Panc1 (cell line): ENCODE measurements around the gene TNNC2. TPM values are rescaled to one million over a fixed set of nuclear protein-coding genes. Genes with fewer than 3 reads are reported as not detected.
A peak's percentile ranks its signal among the peaks of the same experiment; 100 is the strongest.

ENCODE experiments used
- ATAC-seq: fragments of 200-7000 bp; cut with Tn5 transposase; 2 replicates; pipeline ENCODE4 v1.9.1; 2020; ENCODE audit warnings: mild to moderate bottlenecking, moderate library complexity
- BruUV-seq: library from RNA; stranded (reverse); fragments of 400-500 nt; replicated peaks from 2 replicates; lab custom pipeline; 2021; lab: Mats Ljungman, UMichigan
- CTCF ChIA-PET: fragments of 300-600 bp; sonication (Branson Sonifier 250); formaldehyde crosslinking; loops from one replicate; lab custom pipeline; 2022; ENCODE audit warnings: antibody characterized with exemption; lab: Charles Lee
- POLR2A ChIA-PET: fragments of 300-600 bp; sonication (Branson Sonifier 250); formaldehyde crosslinking; loops from one replicate; lab custom pipeline; 2022; ENCODE audit warnings: antibody characterized with exemption; lab: Charles Lee
- DNase-seq: peaks from one replicate; pipeline ENCODE4 v3.0.0-alpha.2; 2010; ENCODE audit warnings: low read depth, low spot score
- H3K27ac ChIP-seq: 2 replicates; pipeline ENCODE4 v1.5.1; 2011; ENCODE audit warnings: mild to moderate bottlenecking, low read length, inconsistent platforms
- H3K27me3 ChIP-seq: fragments of 200-500 bp; sonication (Bioruptor generic); 2 replicates; pipeline ENCODE4 v1.6.0; 2014; ENCODE audit warnings: low read length, inconsistent platforms; ENCODE audit not compliant: control insufficient read depth, insufficient read depth
- H3K36me3 ChIP-seq: fragments of 200-500 bp; sonication (Bioruptor generic); 2 replicates; pipeline ENCODE4 v1.5.1; 2014; ENCODE audit warnings: inconsistent platforms, mild to moderate bottlenecking, low read length, moderate library complexity; ENCODE audit not compliant: control insufficient read depth, insufficient read depth
- H3K4me1 ChIP-seq: 2 replicates; pipeline ENCODE4 v1.5.1; 2011; ENCODE audit warnings: inconsistent platforms, mild to moderate bottlenecking, low read length, moderate library complexity; ENCODE audit not compliant: control insufficient read depth, insufficient read depth
- H3K4me3 ChIP-seq, 2 experiments: 2 replicates each; pipeline ENCODE4 v1.5.1; 2011 to 2012; ENCODE audit warnings: low read depth in 2 of 2, low read length in 2 of 2, mild to moderate bottlenecking in 2 of 2, inconsistent platforms in 1 of 2, moderate library complexity in 1 of 2
- H3K9me3 ChIP-seq: fragments of 200-500 bp; sonication (Bioruptor generic); 2 replicates; pipeline ENCODE4 v1.5.1; 2014; ENCODE audit warnings: low read depth, mild to moderate bottlenecking, inconsistent platforms, low read length, moderate library complexity; ENCODE audit not compliant: control insufficient read depth, insufficient read depth
- POLR2AphosphoS5 ChIP-seq: IDR thresholded peaks from 2 replicates; pipeline ENCODE4 v1.6.1; 2012; ENCODE audit warnings: mild to moderate bottlenecking, low read depth, low read length, moderate library complexity
- SIN3A ChIP-seq: IDR thresholded peaks from 2 replicates; pipeline ENCODE4 v1.6.1; 2012; ENCODE audit warnings: low read depth, mild to moderate bottlenecking, low read length, moderate library complexity, borderline replicate concordance; ENCODE audit not compliant: insufficient read depth
- in situ Hi-C: cut with HindIII; loops from 2 replicates; pipeline ENCODE4 v1.10.0; 2016; ENCODE audit warnings: low sequenced_read_pairs, low pct_unique_long_range_greater_than_20kb
- intact Hi-C: fragments of 100-400 bp; cut with micrococcal nuclease; formaldehyde crosslinking; loops from one replicate; pipeline ENCODE4 v1.10.0; 2022; ENCODE audit not compliant: unreplicated experiment
- total RNA-seq: library from RNA; stranded (reverse); gene quantifications from one replicate; pipeline ENCODE4 v1.2.1, GENCODE V29; 2021; ENCODE audit not compliant: unreplicated experiment
- TF ChIP-seq, protein P1 (sequence below): fragments of 450-650 bp; IDR thresholded peaks from 2 replicates; pipeline ENCODE4 v1.5.1; 2017; ENCODE audit warnings: mild to moderate bottlenecking
- TF ChIP-seq, protein P2 (sequence below), 2 experiments: IDR thresholded peaks; 2 replicates each; pipeline ENCODE4 v1.6.1; 2011 to 2012; ENCODE audit warnings: low read depth in 2 of 2, control low read depth in 1 of 2, low read length in 1 of 2, mild to moderate bottlenecking in 1 of 2, moderate library complexity in 1 of 2; ENCODE audit not compliant: insufficient read depth in 1 of 2

The TNNC2 gene
- total RNA-seq, 1 experiment from 2014 or later, result 0.26 TPM

DNA sequence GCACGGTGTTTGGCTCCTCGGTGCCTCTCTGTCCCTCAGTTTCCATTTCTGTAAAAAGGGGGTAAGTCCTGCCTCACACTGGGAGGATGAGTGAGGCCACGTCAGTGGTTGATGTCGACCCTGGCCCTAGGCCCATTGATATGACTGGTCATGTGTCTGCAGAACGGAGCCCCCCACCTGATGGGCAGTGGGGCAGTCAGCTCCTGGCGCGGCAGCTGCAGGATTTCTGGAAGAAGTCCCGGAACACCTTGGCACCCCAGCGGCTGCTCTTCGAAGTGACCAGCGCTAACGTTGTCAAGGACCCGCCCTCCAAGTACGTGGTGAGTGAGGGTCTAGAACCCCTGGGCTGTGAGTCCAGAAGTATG lies 7.7 kb upstream of the TNNC2 start:
- no peak for ATAC-seq
- Histone ChIP-seq H3K27ac (peak overlapping the region; percentile 88), H3K9me3 (no peaks in the 10 kb centered on the region), H3K4me1 (peaks cover 17% of the 10 kb centered on the region), H3K36me3 (no peaks in the 10 kb centered on the region; the same call in 1 of the 2 replicates), H3K27me3 (no peaks in the 10 kb centered on the region), H3K4me3 (peak overlapping the region; percentile 65 to 67)
- ChIA-PET CTCF (no interaction called here), POLR2A (interaction anchor here (0.6 kb wide), 1 partner anchor 29 kb away, joined by 4 read pairs; no protein-coding TSS in a partner anchor)
- no peak for DNase-seq
- intact Hi-C loops (no loop called here), in situ Hi-C loops (no loop called here)
- TF ChIP-seq POLR2AphosphoS5, result no peak
- no TSS peak for BruUV-seq

DNA sequence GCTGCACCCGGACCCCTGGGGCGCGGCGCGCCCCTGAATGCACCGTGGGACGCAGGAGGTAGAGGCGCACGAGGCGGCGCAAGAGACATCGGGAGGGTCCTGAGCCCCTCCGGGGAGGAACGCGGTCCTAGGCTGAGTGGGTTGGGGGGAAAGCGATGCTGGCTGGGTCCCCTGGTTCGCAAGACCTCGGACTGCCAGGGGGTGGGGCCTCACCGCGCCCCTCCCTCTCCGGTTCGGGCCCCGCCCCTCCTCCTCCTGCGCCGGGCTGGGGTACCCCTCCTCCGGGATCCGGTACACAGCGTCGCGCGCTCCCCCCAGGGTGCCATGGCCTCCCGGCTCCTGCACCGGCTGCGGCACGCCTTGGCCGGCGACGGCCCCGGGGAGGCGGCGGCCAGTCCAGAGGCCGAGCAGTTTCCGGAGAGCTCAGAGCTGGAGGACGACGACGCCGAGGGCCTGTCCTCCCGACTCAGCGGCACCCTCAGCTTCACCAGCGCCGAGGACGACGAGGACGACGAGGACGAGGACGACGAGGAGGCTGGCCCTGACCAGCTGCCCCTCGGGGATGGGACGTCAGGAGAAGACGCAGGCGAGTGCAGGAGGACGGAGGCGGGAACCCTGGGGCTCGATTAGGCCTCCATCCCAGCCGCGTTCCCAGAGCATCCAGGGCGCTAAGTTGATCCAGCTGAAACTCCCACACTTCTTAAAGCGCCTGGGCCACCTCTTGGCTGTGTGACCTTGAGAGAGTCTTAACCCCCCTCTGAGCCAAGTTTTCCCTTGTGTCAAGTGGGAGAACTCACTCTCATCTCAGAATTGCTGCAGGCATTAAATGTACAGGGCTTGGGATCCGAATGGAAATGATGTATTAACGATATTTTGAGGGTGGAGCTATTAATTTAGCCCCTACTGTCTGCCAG lies 7.0 kb upstream of the TNNC2 start:
- TF ChIP-seq POLR2AphosphoS5, result peak; percentile 84
- TF ChIP-seq, protein P1, sequence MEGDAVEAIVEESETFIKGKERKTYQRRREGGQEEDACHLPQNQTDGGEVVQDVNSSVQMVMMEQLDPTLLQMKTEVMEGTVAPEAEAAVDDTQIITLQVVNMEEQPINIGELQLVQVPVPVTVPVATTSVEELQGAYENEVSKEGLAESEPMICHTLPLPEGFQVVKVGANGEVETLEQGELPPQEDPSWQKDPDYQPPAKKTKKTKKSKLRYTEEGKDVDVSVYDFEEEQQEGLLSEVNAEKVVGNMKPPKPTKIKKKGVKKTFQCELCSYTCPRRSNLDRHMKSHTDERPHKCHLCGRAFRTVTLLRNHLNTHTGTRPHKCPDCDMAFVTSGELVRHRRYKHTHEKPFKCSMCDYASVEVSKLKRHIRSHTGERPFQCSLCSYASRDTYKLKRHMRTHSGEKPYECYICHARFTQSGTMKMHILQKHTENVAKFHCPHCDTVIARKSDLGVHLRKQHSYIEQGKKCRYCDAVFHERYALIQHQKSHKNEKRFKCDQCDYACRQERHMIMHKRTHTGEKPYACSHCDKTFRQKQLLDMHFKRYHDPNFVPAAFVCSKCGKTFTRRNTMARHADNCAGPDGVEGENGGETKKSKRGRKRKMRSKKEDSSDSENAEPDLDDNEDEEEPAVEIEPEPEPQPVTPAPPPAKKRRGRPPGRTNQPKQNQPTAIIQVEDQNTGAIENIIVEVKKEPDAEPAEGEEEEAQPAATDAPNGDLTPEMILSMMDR, result no peak
- no peak for TF ChIP-seq SIN3A
- TF ChIP-seq, protein P2, sequence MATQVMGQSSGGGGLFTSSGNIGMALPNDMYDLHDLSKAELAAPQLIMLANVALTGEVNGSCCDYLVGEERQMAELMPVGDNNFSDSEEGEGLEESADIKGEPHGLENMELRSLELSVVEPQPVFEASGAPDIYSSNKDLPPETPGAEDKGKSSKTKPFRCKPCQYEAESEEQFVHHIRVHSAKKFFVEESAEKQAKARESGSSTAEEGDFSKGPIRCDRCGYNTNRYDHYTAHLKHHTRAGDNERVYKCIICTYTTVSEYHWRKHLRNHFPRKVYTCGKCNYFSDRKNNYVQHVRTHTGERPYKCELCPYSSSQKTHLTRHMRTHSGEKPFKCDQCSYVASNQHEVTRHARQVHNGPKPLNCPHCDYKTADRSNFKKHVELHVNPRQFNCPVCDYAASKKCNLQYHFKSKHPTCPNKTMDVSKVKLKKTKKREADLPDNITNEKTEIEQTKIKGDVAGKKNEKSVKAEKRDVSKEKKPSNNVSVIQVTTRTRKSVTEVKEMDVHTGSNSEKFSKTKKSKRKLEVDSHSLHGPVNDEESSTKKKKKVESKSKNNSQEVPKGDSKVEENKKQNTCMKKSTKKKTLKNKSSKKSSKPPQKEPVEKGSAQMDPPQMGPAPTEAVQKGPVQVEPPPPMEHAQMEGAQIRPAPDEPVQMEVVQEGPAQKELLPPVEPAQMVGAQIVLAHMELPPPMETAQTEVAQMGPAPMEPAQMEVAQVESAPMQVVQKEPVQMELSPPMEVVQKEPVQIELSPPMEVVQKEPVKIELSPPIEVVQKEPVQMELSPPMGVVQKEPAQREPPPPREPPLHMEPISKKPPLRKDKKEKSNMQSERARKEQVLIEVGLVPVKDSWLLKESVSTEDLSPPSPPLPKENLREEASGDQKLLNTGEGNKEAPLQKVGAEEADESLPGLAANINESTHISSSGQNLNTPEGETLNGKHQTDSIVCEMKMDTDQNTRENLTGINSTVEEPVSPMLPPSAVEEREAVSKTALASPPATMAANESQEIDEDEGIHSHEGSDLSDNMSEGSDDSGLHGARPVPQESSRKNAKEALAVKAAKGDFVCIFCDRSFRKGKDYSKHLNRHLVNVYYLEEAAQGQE (IDR thresholded peaks at IDR 0.05; ENCODE audit: insufficient read depth in 1 of 2, low read depth in 2 of 2, low read length in 1 of 2), result no peak
- no TSS peak for BruUV-seq
- ATAC-seq, result peak; percentile 93
- Histone ChIP-seq H3K9me3 (no peaks in the 10 kb centered on the region), H3K27me3 (no peaks in the 10 kb centered on the region), H3K4me3 (peak overlapping the region; percentile 65 to 67), H3K27ac (peak overlapping the region; percentile 88), H3K4me1 (peaks cover 17% of the 10 kb centered on the region), H3K36me3 (no peaks in the 10 kb centered on the region; the same call in 1 of the 2 replicates)
- no peak for DNase-seq
- ChIA-PET POLR2A (interaction anchor here (0.6 kb wide), 2 partner anchors 28 to 609 kb away, joined by 4 read pairs; no protein-coding TSS in a partner anchor), CTCF (no interaction called here)
- in situ Hi-C loops (no loop called here), intact Hi-C loops (no loop called here)
